Skeletal muscle satellite cell (primary cell): ENCODE results near the gene MSL3.

Experiments used
- H3K27me3 ChIP-seq: 2 replicates; pipeline ENCODE4 v1.7.0; 2013; ENCODE audit warnings: low read length; ENCODE audit not compliant: control insufficient read depth, insufficient read depth
- H3K36me3 ChIP-seq: 2 replicates; pipeline ENCODE4 v1.7.0; 2013; ENCODE audit warnings: mild to moderate bottlenecking, control low read depth, low read length; ENCODE audit not compliant: insufficient read depth
- H3K4me1 ChIP-seq: 2 replicates; pipeline ENCODE4 v1.7.0; 2013; ENCODE audit warnings: low read length; ENCODE audit not compliant: control insufficient read depth, insufficient read depth
- H3K4me2 ChIP-seq: 2 replicates; pipeline ENCODE4 v1.7.0; 2013; ENCODE audit warnings: mild to moderate bottlenecking, low read length
- H3K4me3 ChIP-seq: 2 replicates; pipeline ENCODE4 v1.7.0; 2013; ENCODE audit warnings: low read length
- H3K9ac ChIP-seq: 2 replicates; pipeline ENCODE4 v1.7.0; 2013; ENCODE audit warnings: mild to moderate bottlenecking, low read depth, low read length, moderate library complexity
- H3K9me3 ChIP-seq: replicated peaks from 2 replicates; pipeline ENCODE4 v1.7.0; 2013; ENCODE audit warnings: mild to moderate bottlenecking, control low read depth, low read length

The MSL3 gene

DNA sequence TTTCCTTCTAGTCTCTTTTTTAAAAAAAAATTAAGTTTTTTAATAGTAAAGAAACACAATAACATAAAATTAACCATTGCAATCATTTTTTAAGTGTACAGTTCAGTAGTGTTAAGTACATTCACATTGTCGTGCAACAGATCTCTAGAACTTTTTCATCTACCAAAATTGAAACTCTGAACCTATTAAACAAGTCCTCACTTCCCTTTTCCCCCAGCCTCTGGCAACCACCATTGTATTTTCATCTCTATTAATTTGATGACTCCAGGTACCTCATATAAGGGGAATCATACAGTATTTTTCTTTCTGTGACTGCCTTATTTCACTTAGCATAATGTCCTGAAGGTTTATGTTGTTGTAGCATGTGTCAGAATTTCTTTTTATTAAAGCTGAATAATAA is 31.8 kb downstream of the MSL3 start:
- no peaks in the 10 kb centered on the region for H3K4me1 ChIP-seq

DNA sequence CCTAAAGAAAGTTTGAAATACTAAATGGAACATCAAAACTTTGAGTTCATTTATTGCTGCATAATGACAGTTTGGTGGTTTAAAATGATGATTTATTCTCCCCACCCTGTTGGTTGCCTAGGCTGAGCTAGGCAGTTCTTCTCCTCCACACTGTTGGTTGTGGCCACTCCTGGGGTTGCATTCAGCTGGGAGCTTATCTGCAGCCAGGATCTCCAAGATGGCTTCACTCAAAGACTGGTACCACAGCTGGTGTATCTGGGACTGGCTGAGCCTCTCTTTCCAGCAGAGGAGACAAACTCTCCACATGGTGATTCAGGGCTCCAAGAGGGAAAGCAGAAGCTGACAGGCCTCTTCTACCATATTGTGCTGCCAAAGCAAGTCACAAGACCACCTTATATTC is 33.1 kb downstream of the MSL3 start:
- no peak overlapping the region for H3K4me3 ChIP-seq
- H3K36me3 ChIP-seq = no peaks in the 10 kb centered on the region
- no peaks in the 10 kb centered on the region for H3K4me1 ChIP-seq
- H3K9ac ChIP-seq = no peak overlapping the region
- no peak overlapping the region for H3K4me2 ChIP-seq
- no peaks in the 10 kb centered on the region for H3K9me3 ChIP-seq
- no peaks in the 10 kb centered on the region for H3K27me3 ChIP-seq

More for the DNA sequence above, 31.8 kb downstream of the MSL3 start:
- H3K27me3 ChIP-seq = no peaks in the 10 kb centered on the region
- H3K9ac ChIP-seq = no peak overlapping the region
- no peak overlapping the region for H3K4me3 ChIP-seq
- no peak overlapping the region for H3K4me2 ChIP-seq
- no peaks in the 10 kb centered on the region for H3K9me3 ChIP-seq
- no peaks in the 10 kb centered on the region for H3K36me3 ChIP-seq

GRCh38 chrX:11791537-11791936 is 33.5 kb downstream of the MSL3 start:
- Histone ChIP-seq H3K9me3 (no peaks in the 10 kb centered on the region), H3K27me3 (no peaks in the 10 kb centered on the region), H3K36me3 (no peaks in the 10 kb centered on the region), H3K9ac (no peak overlapping the region), H3K4me3 (no peak overlapping the region), H3K4me1 (no peaks in the 10 kb centered on the region), H3K4me2 (no peak overlapping the region)

- no peaks in the 10 kb centered on the region for H3K36me3 ChIP-seq
- no peak overlapping the region for H3K9ac ChIP-seq
- H3K4me1 ChIP-seq = no peaks in the 10 kb centered on the region
- no peak overlapping the region for H3K4me3 ChIP-seq
- no peak overlapping the region for H3K4me2 ChIP-seq
- no peaks in the 10 kb centered on the region for H3K27me3 ChIP-seq
- no peaks in the 10 kb centered on the region for H3K9me3 ChIP-seq
These were observed 34.7 kb downstream of the MSL3 start for GRCh38 chrX:11792461-11793421.

DNA sequence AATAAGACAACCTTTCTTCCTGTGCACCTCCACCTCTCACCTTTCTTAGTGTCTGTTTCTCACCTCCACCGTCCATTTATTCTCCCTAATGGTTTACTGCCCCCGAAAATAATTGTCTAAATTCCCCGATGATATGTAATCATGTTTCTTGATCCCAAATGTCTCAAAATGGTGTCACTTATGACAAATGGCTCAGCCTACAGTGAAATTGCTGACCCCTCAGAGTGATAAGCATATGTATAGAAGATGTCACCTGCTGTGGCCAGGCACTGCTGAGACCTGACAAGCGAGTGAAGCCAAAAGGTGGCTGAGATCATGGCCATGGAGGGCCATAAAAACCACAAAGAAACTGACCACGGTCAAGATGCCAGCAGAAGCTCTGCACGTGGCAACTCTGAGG is 35.7 kb downstream of the MSL3 start:
- Histone ChIP-seq H3K4me2 (no peak overlapping the region), H3K9me3 (no peaks in the 10 kb centered on the region), H3K4me1 (no peaks in the 10 kb centered on the region), H3K27me3 (no peaks in the 10 kb centered on the region), H3K4me3 (no peak overlapping the region), H3K9ac (no peak overlapping the region), H3K36me3 (no peaks in the 10 kb centered on the region)

DNA sequence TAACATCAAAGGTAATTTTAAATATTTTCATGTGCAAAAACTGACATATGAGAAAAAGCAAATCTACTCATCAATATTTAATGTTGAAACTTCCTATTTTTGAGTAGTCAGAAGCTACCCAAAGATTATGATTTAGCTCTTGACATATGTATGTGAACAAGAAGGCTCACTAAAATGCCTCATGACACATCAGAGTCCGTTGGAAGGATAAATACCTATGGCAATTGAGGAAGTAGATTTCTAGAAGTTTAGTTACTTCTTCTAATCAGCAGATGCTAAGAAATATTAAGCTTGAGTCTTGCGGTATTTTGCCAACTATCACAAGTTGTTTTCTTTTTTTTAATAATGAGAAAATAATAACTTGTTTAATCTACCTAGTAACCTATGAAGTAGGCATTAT is 55.3 kb downstream of the MSL3 start:
- Histone ChIP-seq H3K9ac (no peak overlapping the region), H3K9me3 (no peaks in the 10 kb centered on the region), H3K36me3 (no peaks in the 10 kb centered on the region), H3K4me3 (no peak overlapping the region), H3K4me2 (no peak overlapping the region), H3K27me3 (no peaks in the 10 kb centered on the region), H3K4me1 (no peaks in the 10 kb centered on the region)
